Measurements from ENCODE around the gene IGFLR1. TPM values are rescaled to one million over a fixed set of nuclear protein-coding genes. Genes with fewer than 3 reads are reported as not detected.

The IGFLR1 gene, protein sequence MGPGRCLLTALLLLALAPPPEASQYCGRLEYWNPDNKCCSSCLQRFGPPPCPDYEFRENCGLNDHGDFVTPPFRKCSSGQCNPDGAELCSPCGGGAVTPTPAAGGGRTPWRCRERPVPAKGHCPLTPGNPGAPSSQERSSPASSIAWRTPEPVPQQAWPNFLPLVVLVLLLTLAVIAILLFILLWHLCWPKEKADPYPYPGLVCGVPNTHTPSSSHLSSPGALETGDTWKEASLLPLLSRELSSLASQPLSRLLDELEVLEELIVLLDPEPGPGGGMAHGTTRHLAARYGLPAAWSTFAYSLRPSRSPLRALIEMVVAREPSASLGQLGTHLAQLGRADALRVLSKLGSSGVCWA
- polyA plus RNA-seq (2012; rRNA removed): 5.1 and 5.6 TPM in 2 replicates
- 2.2 and 5.0 TPM in 2 replicates for polyA plus RNA-seq (2012; cell fraction: cytosol; rRNA removed)
- polyA plus RNA-seq (2012; cell fraction: nucleus; rRNA removed): 7.2 and 14.5 TPM in 2 replicates

DNA sequence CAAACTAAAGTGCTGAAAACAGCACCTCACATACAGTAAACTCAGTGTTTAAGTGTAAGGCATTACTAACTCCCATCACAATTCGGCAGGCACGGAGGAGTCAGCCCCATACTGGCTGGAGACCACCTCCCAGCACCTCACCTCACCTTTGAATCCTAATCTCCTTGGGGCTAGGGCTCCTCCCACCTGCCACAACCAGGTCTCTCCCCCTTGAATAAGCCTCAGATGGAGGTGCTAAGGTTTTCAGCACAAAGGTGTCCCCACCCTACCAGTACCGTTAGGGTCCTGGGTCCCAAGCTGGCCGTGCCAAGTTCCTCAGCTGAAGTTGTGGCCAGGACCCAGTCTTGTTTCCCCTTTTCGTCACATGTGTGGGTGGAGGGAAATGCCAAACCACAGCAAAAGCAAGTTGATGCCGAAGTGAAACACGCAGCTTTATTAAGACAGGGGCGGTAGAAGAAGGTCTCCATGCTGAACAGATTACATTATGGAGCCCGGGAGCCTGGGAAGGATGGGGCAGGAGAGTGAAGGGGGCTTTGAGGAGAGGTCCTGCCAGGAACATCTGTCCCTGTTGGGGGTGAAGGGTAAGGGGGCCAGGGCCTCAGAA, at the start of gene IGFLR1:
Gene IGFLR1 (minus strand): TSS at position 332 of the 604 bp plus-strand sequence. CDS start 1,272 bp downstream, outside the sequence.
- TF ChIP-seq, protein P1, sequence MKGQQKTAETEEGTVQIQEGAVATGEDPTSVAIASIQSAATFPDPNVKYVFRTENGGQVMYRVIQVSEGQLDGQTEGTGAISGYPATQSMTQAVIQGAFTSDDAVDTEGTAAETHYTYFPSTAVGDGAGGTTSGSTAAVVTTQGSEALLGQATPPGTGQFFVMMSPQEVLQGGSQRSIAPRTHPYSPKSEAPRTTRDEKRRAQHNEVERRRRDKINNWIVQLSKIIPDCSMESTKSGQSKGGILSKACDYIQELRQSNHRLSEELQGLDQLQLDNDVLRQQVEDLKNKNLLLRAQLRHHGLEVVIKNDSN (IDR thresholded peaks at IDR 0.05; ENCODE audit: borderline replicate concordance, low read depth): no peak
- TF ChIP-seq NRF1 (IDR thresholded peaks at IDR 0.05; ENCODE audit: low read depth, low read length) (no peak), POLR2AphosphoS5 (IDR thresholded peaks at IDR 0.05; ENCODE audit: low read depth, low read length) (no peak), RXRA (IDR thresholded peaks at IDR 0.05; ENCODE audit: borderline replicate concordance, low read depth) (no peak), SMC3 (IDR thresholded peaks at IDR 0.05; ENCODE audit: low read depth, low read length) (no peak), ELF1 (IDR thresholded peaks at IDR 0.05) (no peak), FOXM1 (IDR thresholded peaks at IDR 0.05; ENCODE audit: low read depth) (no peak), TEAD4 (IDR thresholded peaks at IDR 0.05; ENCODE audit: borderline replicate concordance, insufficient read depth) (no peak)
- TF ChIP-seq, protein P2, sequence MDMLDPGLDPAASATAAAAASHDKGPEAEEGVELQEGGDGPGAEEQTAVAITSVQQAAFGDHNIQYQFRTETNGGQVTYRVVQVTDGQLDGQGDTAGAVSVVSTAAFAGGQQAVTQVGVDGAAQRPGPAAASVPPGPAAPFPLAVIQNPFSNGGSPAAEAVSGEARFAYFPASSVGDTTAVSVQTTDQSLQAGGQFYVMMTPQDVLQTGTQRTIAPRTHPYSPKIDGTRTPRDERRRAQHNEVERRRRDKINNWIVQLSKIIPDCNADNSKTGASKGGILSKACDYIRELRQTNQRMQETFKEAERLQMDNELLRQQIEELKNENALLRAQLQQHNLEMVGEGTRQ (IDR thresholded peaks at IDR 0.05; ENCODE audit: borderline replicate concordance, low read depth, low read length): no peak
- TF ChIP-seq, protein P3, sequence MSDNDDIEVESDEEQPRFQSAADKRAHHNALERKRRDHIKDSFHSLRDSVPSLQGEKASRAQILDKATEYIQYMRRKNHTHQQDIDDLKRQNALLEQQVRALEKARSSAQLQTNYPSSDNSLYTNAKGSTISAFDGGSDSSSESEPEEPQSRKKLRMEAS (IDR thresholded peaks at IDR 0.05; ENCODE audit: low read depth): no peak
- TF ChIP-seq, protein P4, sequence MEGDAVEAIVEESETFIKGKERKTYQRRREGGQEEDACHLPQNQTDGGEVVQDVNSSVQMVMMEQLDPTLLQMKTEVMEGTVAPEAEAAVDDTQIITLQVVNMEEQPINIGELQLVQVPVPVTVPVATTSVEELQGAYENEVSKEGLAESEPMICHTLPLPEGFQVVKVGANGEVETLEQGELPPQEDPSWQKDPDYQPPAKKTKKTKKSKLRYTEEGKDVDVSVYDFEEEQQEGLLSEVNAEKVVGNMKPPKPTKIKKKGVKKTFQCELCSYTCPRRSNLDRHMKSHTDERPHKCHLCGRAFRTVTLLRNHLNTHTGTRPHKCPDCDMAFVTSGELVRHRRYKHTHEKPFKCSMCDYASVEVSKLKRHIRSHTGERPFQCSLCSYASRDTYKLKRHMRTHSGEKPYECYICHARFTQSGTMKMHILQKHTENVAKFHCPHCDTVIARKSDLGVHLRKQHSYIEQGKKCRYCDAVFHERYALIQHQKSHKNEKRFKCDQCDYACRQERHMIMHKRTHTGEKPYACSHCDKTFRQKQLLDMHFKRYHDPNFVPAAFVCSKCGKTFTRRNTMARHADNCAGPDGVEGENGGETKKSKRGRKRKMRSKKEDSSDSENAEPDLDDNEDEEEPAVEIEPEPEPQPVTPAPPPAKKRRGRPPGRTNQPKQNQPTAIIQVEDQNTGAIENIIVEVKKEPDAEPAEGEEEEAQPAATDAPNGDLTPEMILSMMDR (IDR thresholded peaks at IDR 0.05): no peak
- TF ChIP-seq, protein P5, sequence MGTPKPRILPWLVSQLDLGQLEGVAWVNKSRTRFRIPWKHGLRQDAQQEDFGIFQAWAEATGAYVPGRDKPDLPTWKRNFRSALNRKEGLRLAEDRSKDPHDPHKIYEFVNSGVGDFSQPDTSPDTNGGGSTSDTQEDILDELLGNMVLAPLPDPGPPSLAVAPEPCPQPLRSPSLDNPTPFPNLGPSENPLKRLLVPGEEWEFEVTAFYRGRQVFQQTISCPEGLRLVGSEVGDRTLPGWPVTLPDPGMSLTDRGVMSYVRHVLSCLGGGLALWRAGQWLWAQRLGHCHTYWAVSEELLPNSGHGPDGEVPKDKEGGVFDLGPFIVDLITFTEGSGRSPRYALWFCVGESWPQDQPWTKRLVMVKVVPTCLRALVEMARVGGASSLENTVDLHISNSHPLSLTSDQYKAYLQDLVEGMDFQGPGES (IDR thresholded peaks at IDR 0.05; ENCODE audit: low read depth, low read length): no peak
- Histone ChIP-seq H3K4me2 (no peak within 1 kb of the TSS), H3K4me3 (ENCODE audit: low read depth in 2 of 2, low read length in 1 of 2) (no peak within 1 kb of the TSS; a peak in 1 of 4 replicates), H3K36me3 (replicated peaks in 1 of 2; ENCODE audit: control insufficient read depth in 1 of 2, insufficient read depth in 2 of 2, low read length in 1 of 2) (peaks cover 6 to 20% of the 10 kb centered on the region in 2 experiments), H3F3A (replicated peaks; ENCODE audit: insufficient read depth) (peaks cover 15% of the 10 kb centered on the region), H4K20me1 (ENCODE audit: insufficient read depth) (no peaks in the 10 kb centered on the region), H3K9ac (no peak within 1 kb of the TSS), H3K27me3 (ENCODE audit: insufficient read depth) (no peaks in the 10 kb centered on the region), H3K79me2 (ENCODE audit: insufficient read depth) (peaks cover 17% of the 10 kb centered on the region), H3K9me3 (no peaks in the 10 kb centered on the region), H3K4me1 (ENCODE audit: control insufficient read depth in 1 of 2, insufficient read depth in 2 of 2, low read depth in 1 of 2, low read length in 1 of 2) (peaks cover 4 to 25% of the 10 kb centered on the region in 2 experiments; a peak in 3 of 4 replicates), H3K27ac (ENCODE audit: low read depth in 2 of 2, low read length in 1 of 2) (peak within 1 kb of the TSS in 1 of 2 experiments; percentile 90; a peak in 2 of 4 replicates), H2AFZ (ENCODE audit: low read depth) (no peak within 1 kb of the TSS), H3K9me2 (no peaks in the 10 kb centered on the region)
- ChIA-PET POLR2A (no interaction called here), CTCF (no interaction called here)
- DNase-seq: no peak
- 89% methylated on average over 9 of the region's 9 CpGs for WGBS (ENCODE audit: low lambda C conversion rate)
